HG03175 (cell line): ENCODE measurements around the gene USP44.
"Not testable (repeated sequence)": the region's sequence is repeated elsewhere in the genome, so short reads cannot be mapped to it uniquely, and the experiment has no call there.

Experiments
- ATAC-seq: cut with Tn5 transposase; IDR thresholded peaks from one replicate; pipeline ENCODE4 v1.9.1; 2021; ENCODE audit warnings: mild to moderate bottlenecking, moderate library complexity; ENCODE audit not compliant: unreplicated experiment

The USP44 gene

GRCh38 chr12:95551305-95551704, at the start of gene USP44:
TSS of gene USP44 (minus strand) at chr12:95551476. CDS start at chr12:95534256, 17,220 bp downstream.
- no peak for ATAC-seq

GRCh38 chr12:95600567-95600966, 49.3 kb upstream of the USP44 start:
- ATAC-seq, result no peak

- ATAC-seq, result no peak
Measured at GRCh38 chr12:95599880-95600279, 48.6 kb upstream of the USP44 start.

GRCh38 chr12:95594136-95594535, 42.9 kb upstream of the USP44 start:
- ATAC-seq, result no peak

GRCh38 chr12:95593266-95593871, 42.1 kb upstream of the USP44 start:
- no peak for ATAC-seq

- ATAC-seq, result no peak
Measured at GRCh38 chr12:95591731-95592130, 40.5 kb upstream of the USP44 start.

- no peak for ATAC-seq
Measured at GRCh38 chr12:95590775-95591174, 39.5 kb upstream of the USP44 start.

GRCh38 chr12:95583933-95584332, 32.7 kb upstream of the USP44 start:
- ATAC-seq, result no peak

- ATAC-seq, result no peak
Measured at GRCh38 chr12:95582230-95583058, 31.2 kb upstream of the USP44 start.

GRCh38 chr12:95577820-95578219, 26.5 kb upstream of the USP44 start:
- no peak for ATAC-seq

GRCh38 chr12:95574799-95575452, 23.6 kb upstream of the USP44 start:
- ATAC-seq, result no peak

- no peak for ATAC-seq
Measured at GRCh38 chr12:95573951-95574576, 22.8 kb upstream of the USP44 start.

GRCh38 chr12:95571369-95571768, 20.1 kb upstream of the USP44 start:
- no peak for ATAC-seq

- not testable (repeated sequence) for ATAC-seq
Measured at GRCh38 chr12:95568045-95568444, 16.8 kb upstream of the USP44 start.

- no peak for ATAC-seq
Measured at GRCh38 chr12:95557625-95558024, 6.3 kb upstream of the USP44 start.

- ATAC-seq, result no peak
Measured at GRCh38 chr12:95554532-95555071, 3.3 kb upstream of the USP44 start.

GRCh38 chr12:95553197-95553943, 2.1 kb upstream of the USP44 start:
- ATAC-seq, result no peak

- ATAC-seq, result no peak
Measured at GRCh38 chr12:95551913-95552516, 739 bp upstream of the USP44 start.

- no peak for ATAC-seq
Measured at GRCh38 chr12:95549392-95550084, 1.7 kb downstream of the USP44 start.
